HepG2 (cell line): ENCODE data around the gene AKAP10. TPM values are rescaled to one million over a fixed set of nuclear protein-coding genes. Genes with fewer than 3 reads are reported as not detected.

Experiments
- CSRNP1 ChIP-seq: sonication (generic); formaldehyde crosslinking; IDR thresholded peaks from 2 replicates; pipeline ENCODE4 v1.8.1; 2023; ENCODE audit warnings: mild to moderate bottlenecking, missing genetic modification reagents
- DMAP1 ChIP-seq: IDR thresholded peaks from 2 replicates; pipeline ENCODE4 v1.6.1; 2016
- EED ChIP-seq: sonication (generic); formaldehyde crosslinking; IDR thresholded peaks from 2 replicates; pipeline ENCODE4 v1.5.0; 2020; ENCODE audit warnings: mild to moderate bottlenecking, missing genetic modification reagents
- IKZF1 ChIP-seq: fragments of 450-650 bp; IDR thresholded peaks from 2 replicates; pipeline ENCODE4 v1.7.1; 2016
- KMT2A ChIP-seq: sonication (generic); formaldehyde crosslinking; IDR thresholded peaks from 2 replicates; pipeline ENCODE4 v1.4.0; 2020; ENCODE audit warnings: missing genetic modification reagents
- REL ChIP-seq: sonication (generic); formaldehyde crosslinking; conservative IDR thresholded peaks from 2 replicates; pipeline ENCODE4 v1.8.0; 2022; ENCODE audit warnings: mild to moderate bottlenecking, missing genetic modification reagents, moderate library complexity
- TMF1 ChIP-seq: sonication (generic); formaldehyde crosslinking; IDR thresholded peaks from 2 replicates; pipeline ENCODE4 v1.8.1; 2022; ENCODE audit warnings: low read depth, missing genetic modification reagents
- ZNF224 ChIP-seq: sonication (generic); formaldehyde crosslinking; IDR thresholded peaks from 2 replicates; pipeline ENCODE4 v1.5.0; 2020; ENCODE audit warnings: mild to moderate bottlenecking, missing genetic modification reagents
- ZNF24 ChIP-seq: fragments of 450-650 bp; IDR thresholded peaks from 2 replicates; pipeline ENCODE4 v1.6.1; 2017; ENCODE audit warnings: antibody characterized with exemption, mild to moderate bottlenecking
- ZNF510 ChIP-seq: sonication (generic); formaldehyde crosslinking; IDR thresholded peaks from 2 replicates; pipeline ENCODE4 v1.4.0; 2020; ENCODE audit warnings: low read depth, mild to moderate bottlenecking, missing genetic modification reagents
- ZNF713 ChIP-seq: sonication (generic); formaldehyde crosslinking; IDR thresholded peaks from 2 replicates; pipeline ENCODE4 v1.4.0; 2020; ENCODE audit warnings: mild to moderate bottlenecking, missing genetic modification reagents
- ZZZ3 ChIP-seq: sonication (generic); formaldehyde crosslinking; IDR thresholded peaks from 2 replicates; pipeline ENCODE4 v1.4.0; 2020; ENCODE audit warnings: missing genetic modification reagents, mild to moderate bottlenecking, borderline replicate concordance
- polyA plus RNA-seq, 8 experiments: library from polyadenylated mRNA; depleted of rRNA in 3 of 8; stranded (reverse) in 7 of 8; unstranded in 1 of 8; fragments of >200 nt; fragmentation: Illumina TruSeq in 4 of 8; extraction: Trizol in 4 of 8; gene quantifications; 2 replicates each; pipeline versions ENCODE4 v1.2.1 to v1.2.3, GENCODE V29; 2011 to 2016; ENCODE audit warnings: low read depth in 4 of 8, missing spikeins in 1 of 8, mixed read lengths in 1 of 8; ENCODE audit not compliant: insufficient read depth in 1 of 8
- total RNA-seq, 5 experiments: library from RNA; depleted of rRNA; stranded (reverse); fragments of >200 nt; fragmentation: Illumina TruSeq; extraction: Trizol; gene quantifications; 2 replicates each; pipeline ENCODE4 v1.2.3, GENCODE V29; 2016; ENCODE audit warnings: low read depth in 1 of 5
- TF ChIP-seq, protein P1 (sequence below): sonication (generic); formaldehyde crosslinking; IDR thresholded peaks from 2 replicates; pipeline ENCODE4 v1.4.0; 2020; ENCODE audit warnings: missing genetic modification reagents
- TF ChIP-seq, protein P2 (sequence below): sonication (generic); formaldehyde crosslinking; IDR thresholded peaks from 2 replicates; pipeline ENCODE4 v1.4.0; 2020; ENCODE audit warnings: missing genetic modification reagents
- TF ChIP-seq, protein P3 (sequence below): sonication (generic); formaldehyde crosslinking; IDR thresholded peaks from 2 replicates; pipeline ENCODE4 v1.4.0; 2020; ENCODE audit warnings: missing genetic modification reagents, borderline replicate concordance

The AKAP10 gene
- total and polyA plus RNA-seq, 2 of the 13 experiments (the other 11 are each of a cell fraction or from before 2014, with no cell fraction given), result 17.6 to 21.7 TPM

DNA sequence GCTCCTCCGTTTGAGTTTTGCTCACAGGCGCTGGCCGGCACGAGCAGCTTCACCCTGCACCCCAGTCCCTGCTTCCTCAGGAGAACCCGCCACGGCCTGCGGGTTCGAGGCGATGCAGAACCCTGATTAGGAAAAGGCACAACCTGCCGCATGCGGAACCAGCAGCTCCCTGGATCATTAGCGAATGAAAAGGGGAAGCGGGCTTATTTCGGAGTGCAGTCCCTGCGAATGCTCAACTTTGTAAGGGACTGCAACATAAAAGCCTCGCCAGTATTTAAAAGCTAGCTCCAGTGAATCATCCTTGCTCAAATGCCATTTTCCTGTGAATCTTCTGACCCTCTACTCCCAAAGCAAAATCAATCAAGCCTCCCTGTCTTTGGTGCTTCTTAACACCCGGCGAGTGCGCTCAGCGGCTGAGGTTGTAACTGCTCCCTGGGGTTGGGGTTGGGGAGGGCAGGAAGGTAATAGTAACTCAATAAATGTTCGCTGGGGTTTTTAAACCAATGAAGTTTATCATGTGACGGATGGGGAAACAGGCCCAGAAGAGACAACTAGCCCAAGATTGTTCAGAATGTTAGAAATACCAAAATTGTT lies 678 bp upstream of the AKAP10 start (continued):
- TF ChIP-seq, protein P1, sequence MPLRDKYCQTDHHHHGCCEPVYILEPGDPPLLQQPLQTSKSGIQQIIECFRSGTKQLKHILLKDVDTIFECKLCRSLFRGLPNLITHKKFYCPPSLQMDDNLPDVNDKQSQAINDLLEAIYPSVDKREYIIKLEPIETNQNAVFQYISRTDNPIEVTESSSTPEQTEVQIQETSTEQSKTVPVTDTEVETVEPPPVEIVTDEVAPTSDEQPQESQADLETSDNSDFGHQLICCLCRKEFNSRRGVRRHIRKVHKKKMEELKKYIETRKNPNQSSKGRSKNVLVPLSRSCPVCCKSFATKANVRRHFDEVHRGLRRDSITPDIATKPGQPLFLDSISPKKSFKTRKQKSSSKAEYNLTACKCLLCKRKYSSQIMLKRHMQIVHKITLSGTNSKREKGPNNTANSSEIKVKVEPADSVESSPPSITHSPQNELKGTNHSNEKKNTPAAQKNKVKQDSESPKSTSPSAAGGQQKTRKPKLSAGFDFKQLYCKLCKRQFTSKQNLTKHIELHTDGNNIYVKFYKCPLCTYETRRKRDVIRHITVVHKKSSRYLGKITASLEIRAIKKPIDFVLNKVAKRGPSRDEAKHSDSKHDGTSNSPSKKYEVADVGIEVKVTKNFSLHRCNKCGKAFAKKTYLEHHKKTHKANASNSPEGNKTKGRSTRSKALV (CRISPR knock-in tag), result no peak
- TF ChIP-seq ZZZ3 (CRISPR knock-in tag) (0 out of 2 replicates have a peak, but pooled peaks have one; percentile 11), ZNF713 (0 out of 2 replicates have a peak, but pooled peaks have one; percentile 8), REL (CRISPR knock-in tag) (0 out of 2 replicates have a peak, but pooled peaks have one; percentile 3), EED (CRISPR knock-in tag) (no peak), DMAP1 (CRISPR knock-in tag) (no peak), CSRNP1 (CRISPR knock-in tag) (no peak), TMF1 (CRISPR knock-in tag) (no peak), KMT2A (CRISPR knock-in tag) (no peak), ZNF510 (no peak), ZNF224 (CRISPR knock-in tag) (no peak), ZNF24 (no peak), IKZF1 (no peak)
- TF ChIP-seq, protein P2, sequence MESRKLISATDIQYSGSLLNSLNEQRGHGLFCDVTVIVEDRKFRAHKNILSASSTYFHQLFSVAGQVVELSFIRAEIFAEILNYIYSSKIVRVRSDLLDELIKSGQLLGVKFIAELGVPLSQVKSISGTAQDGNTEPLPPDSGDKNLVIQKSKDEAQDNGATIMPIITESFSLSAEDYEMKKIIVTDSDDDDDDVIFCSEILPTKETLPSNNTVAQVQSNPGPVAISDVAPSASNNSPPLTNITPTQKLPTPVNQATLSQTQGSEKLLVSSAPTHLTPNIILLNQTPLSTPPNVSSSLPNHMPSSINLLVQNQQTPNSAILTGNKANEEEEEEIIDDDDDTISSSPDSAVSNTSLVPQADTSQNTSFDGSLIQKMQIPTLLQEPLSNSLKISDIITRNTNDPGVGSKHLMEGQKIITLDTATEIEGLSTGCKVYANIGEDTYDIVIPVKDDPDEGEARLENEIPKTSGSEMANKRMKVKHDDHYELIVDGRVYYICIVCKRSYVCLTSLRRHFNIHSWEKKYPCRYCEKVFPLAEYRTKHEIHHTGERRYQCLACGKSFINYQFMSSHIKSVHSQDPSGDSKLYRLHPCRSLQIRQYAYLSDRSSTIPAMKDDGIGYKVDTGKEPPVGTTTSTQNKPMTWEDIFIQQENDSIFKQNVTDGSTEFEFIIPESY, result peak; percentile 43; the same call in 1 of the 2 replicates
- TF ChIP-seq, protein P3, sequence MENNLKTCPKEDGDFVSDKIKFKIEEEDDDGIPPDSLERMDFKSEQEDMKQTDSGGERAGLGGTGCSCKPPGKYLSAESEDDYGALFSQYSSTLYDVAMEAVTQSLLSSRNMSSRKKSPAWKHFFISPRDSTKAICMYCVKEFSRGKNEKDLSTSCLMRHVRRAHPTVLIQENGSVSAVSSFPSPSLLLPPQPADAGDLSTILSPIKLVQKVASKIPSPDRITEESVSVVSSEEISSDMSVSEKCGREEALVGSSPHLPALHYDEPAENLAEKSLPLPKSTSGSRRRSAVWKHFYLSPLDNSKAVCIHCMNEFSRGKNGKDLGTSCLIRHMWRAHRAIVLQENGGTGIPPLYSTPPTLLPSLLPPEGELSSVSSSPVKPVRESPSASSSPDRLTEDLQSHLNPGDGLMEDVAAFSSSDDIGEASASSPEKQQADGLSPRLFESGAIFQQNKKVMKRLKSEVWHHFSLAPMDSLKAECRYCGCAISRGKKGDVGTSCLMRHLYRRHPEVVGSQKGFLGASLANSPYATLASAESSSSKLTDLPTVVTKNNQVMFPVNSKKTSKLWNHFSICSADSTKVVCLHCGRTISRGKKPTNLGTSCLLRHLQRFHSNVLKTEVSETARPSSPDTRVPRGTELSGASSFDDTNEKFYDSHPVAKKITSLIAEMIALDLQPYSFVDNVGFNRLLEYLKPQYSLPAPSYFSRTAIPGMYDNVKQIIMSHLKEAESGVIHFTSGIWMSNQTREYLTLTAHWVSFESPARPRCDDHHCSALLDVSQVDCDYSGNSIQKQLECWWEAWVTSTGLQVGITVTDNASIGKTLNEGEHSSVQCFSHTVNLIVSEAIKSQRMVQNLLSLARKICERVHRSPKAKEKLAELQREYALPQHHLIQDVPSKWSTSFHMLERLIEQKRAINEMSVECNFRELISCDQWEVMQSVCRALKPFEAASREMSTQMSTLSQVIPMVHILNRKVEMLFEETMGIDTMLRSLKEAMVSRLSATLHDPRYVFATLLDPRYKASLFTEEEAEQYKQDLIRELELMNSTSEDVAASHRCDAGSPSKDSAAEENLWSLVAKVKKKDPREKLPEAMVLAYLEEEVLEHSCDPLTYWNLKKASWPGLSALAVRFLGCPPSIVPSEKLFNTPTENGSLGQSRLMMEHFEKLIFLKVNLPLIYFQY, result no peak
- TF ChIP-seq, all 625 proteins: peak for 7
